H9 (cell line): Measurements from ENCODE around the gene HLX. TPM values are rescaled to one million over a fixed set of nuclear protein-coding genes. Genes with fewer than 3 reads are reported as not detected.

Experiments used
- DNase-seq: peaks from one replicate; pipeline ENCODE4 v3.0.0-alpha.2; 2017
- H2AFZ ChIP-seq: one replicate; pipeline ENCODE4 v1.6.1; 2013; ENCODE audit warnings: mild to moderate bottlenecking, low read length, control low read depth, moderate library complexity
- H2AK5ac ChIP-seq: 2 replicates; pipeline ENCODE4 v1.6.1; 2013; ENCODE audit warnings: low read length, control low read depth, mixed read lengths; ENCODE audit not compliant: insufficient read length
- H2BK120ac ChIP-seq: one replicate; pipeline ENCODE4 v1.6.1; 2013; ENCODE audit warnings: low read depth, mild to moderate bottlenecking, low read length, control low read depth, inconsistent platforms; ENCODE audit not compliant: poor library complexity, severe bottlenecking
- H2BK12ac ChIP-seq: 2 replicates; pipeline ENCODE4 v1.6.1; 2013; ENCODE audit warnings: low read length, control low read depth, mixed read lengths, low read depth; ENCODE audit not compliant: insufficient read length
- H2BK15ac ChIP-seq: 2 replicates; pipeline ENCODE4 v1.6.1; 2013; ENCODE audit warnings: low read depth, low read length, control low read depth
- H2BK20ac ChIP-seq: one replicate; pipeline ENCODE4 v1.6.1; 2013; ENCODE audit warnings: low read depth, mild to moderate bottlenecking, low read length, control low read depth, inconsistent platforms; ENCODE audit not compliant: poor library complexity, severe bottlenecking
- H2BK5ac ChIP-seq: 2 replicates; pipeline ENCODE4 v1.6.1; 2013; ENCODE audit warnings: low read length, control low read depth, mixed read lengths; ENCODE audit not compliant: insufficient read length
- H3K14ac ChIP-seq: 2 replicates; pipeline ENCODE4 v1.6.1; 2013; ENCODE audit warnings: low read length, control low read depth; ENCODE audit not compliant: insufficient read depth
- H3K18ac ChIP-seq: 2 replicates; pipeline ENCODE4 v1.6.1; 2013; ENCODE audit warnings: low read depth, mild to moderate bottlenecking, mixed read lengths, low read length, control low read depth; ENCODE audit not compliant: insufficient read length
- H3K23ac ChIP-seq: 2 replicates; pipeline ENCODE4 v1.6.1; 2013; ENCODE audit warnings: low read length, control low read depth, mixed read lengths, low read depth; ENCODE audit not compliant: insufficient read length
- H3K23me2 ChIP-seq: 2 replicates; pipeline ENCODE4 v1.6.1; 2013; ENCODE audit warnings: low read depth, mild to moderate bottlenecking, mixed read lengths, low read length, control low read depth; ENCODE audit not compliant: insufficient read length, poor library complexity, severe bottlenecking
- H3K27ac ChIP-seq: 2 replicates; pipeline ENCODE4 v1.5.1; 2013; ENCODE audit warnings: low read length, control low read depth, mixed read lengths, low read depth; ENCODE audit not compliant: insufficient read length
- H3K27me3 ChIP-seq: 2 replicates; pipeline ENCODE4 v1.6.1; 2013; ENCODE audit warnings: low read length, control low read depth, inconsistent platforms; ENCODE audit not compliant: insufficient read depth
- H3K4ac ChIP-seq: 2 replicates; pipeline ENCODE4 v1.6.1; 2013; ENCODE audit warnings: low read depth, mild to moderate bottlenecking, control low read depth, inconsistent platforms, low read length, moderate library complexity
- H3K4me1 ChIP-seq: 2 replicates; pipeline ENCODE4 v1.6.1; 2013; ENCODE audit warnings: low read length, control low read depth, inconsistent platforms; ENCODE audit not compliant: insufficient read depth
- H3K4me2 ChIP-seq: 2 replicates; pipeline ENCODE4 v1.6.1; 2013; ENCODE audit warnings: low read length, control low read depth, mixed read lengths; ENCODE audit not compliant: insufficient read length, insufficient read depth
- H3K56ac ChIP-seq: 2 replicates; pipeline ENCODE4 v1.6.1; 2013; ENCODE audit warnings: low read depth, mild to moderate bottlenecking, mixed read lengths, low read length, control low read depth; ENCODE audit not compliant: insufficient read length
- H3K79me1 ChIP-seq: 2 replicates; pipeline ENCODE4 v1.6.1; 2013; ENCODE audit warnings: low read depth, mild to moderate bottlenecking, moderate library complexity, low read length, control low read depth, inconsistent platforms; ENCODE audit not compliant: insufficient read depth, poor library complexity, severe bottlenecking
- H3K79me2 ChIP-seq: 2 replicates; pipeline ENCODE4 v1.6.1; 2013; ENCODE audit warnings: low read length, control low read depth, inconsistent platforms; ENCODE audit not compliant: insufficient read depth
- H3K9ac ChIP-seq: 2 replicates; pipeline ENCODE4 v1.6.1; 2013; ENCODE audit warnings: low read length, control low read depth, mixed read lengths; ENCODE audit not compliant: insufficient read length; ENCODE audit errors: extremely low read depth
- H3K9me3 ChIP-seq: one replicate; pipeline ENCODE4 v1.6.1; 2013; ENCODE audit warnings: low read depth, low read length, inconsistent platforms; ENCODE audit not compliant: control insufficient read depth
- H3T11ph ChIP-seq: one replicate; pipeline ENCODE4 v1.6.1; 2013; ENCODE audit warnings: mild to moderate bottlenecking, low read length, control low read depth, inconsistent platforms
- H4K20me1 ChIP-seq: one replicate; pipeline ENCODE4 v1.6.1; 2013; ENCODE audit not compliant: control insufficient read depth, insufficient read length, insufficient read depth
- H4K5ac ChIP-seq: 2 replicates; pipeline ENCODE4 v1.6.1; 2013; ENCODE audit warnings: low read depth, mild to moderate bottlenecking, mixed read lengths, low read length, control low read depth; ENCODE audit not compliant: insufficient read length
- H4K8ac ChIP-seq: replicated peaks from 2 replicates; pipeline ENCODE4 v1.6.1; 2013; ENCODE audit warnings: low read length, control low read depth, mixed read lengths, low read depth; ENCODE audit not compliant: insufficient read length
- H4K91ac ChIP-seq: 2 replicates; pipeline ENCODE4 v1.6.1; 2013; ENCODE audit warnings: low read depth, mild to moderate bottlenecking, moderate library complexity, mixed read lengths, low read length, control low read depth; ENCODE audit not compliant: insufficient read length
- H3K27ac Mint-ChIP-seq, 3 experiments: 2 replicates in 2 of 3; 3 replicates in 1 of 3; pipeline ENCODE4 v1.8.0; 2020 to 2021; ENCODE audit warnings: mixed read lengths in 3 of 3, mild to moderate bottlenecking in 1 of 3, moderate library complexity in 1 of 3
- H3K27me3 Mint-ChIP-seq: 2 replicates; pipeline ENCODE4 v1.8.0; 2021; ENCODE audit warnings: low read depth, mild to moderate bottlenecking, moderate library complexity, mixed read lengths
- H3K36me3 Mint-ChIP-seq, 3 experiments: 2 replicates in 2 of 3; 3 replicates in 1 of 3; pipeline ENCODE4 v1.8.0; 2020 to 2021; ENCODE audit warnings: low read depth in 3 of 3, mixed read lengths in 3 of 3; ENCODE audit not compliant: insufficient read depth in 1 of 3
- H3K4me1 Mint-ChIP-seq, 2 experiments: 2 replicates each; pipeline ENCODE4 v1.8.0; 2020; ENCODE audit warnings: mixed read lengths in 2 of 2
- H3K4me3 Mint-ChIP-seq, 2 experiments: 2 replicates in 1 of 2; 3 replicates in 1 of 2; pipeline ENCODE4 v1.8.0; 2020 to 2021; ENCODE audit warnings: mild to moderate bottlenecking in 2 of 2, mixed read lengths in 2 of 2, moderate library complexity in 1 of 2
- H3K9me3 Mint-ChIP-seq, 2 experiments: 2 replicates in 1 of 2; 3 replicates in 1 of 2; pipeline ENCODE4 v1.8.0; 2020; ENCODE audit warnings: mild to moderate bottlenecking in 2 of 2, mixed read lengths in 2 of 2, moderate library complexity in 1 of 2
- WGBS: extraction: QIAGEN DNeasy Blood & Tissue Kit; methylation state at CpG from one replicate; pipeline ENCODE4 v1.1.7; 2013; ENCODE audit warnings: missing lambda C conversion rate, low lambda C conversion rate, mixed read lengths; ENCODE audit not compliant: insufficient read length; ENCODE audit errors: extremely low coverage; 5-methylcytosine and 5-hydroxymethylcytosine counted together
- total RNA-seq: library from RNA; stranded (reverse); gene quantifications from 2 replicates; pipeline ENCODE4 v1.2.1, GENCODE V29; 2021
- TF ChIP-seq, protein P1 (sequence below): fragments of 200-600 bp; sonication (generic); conservative IDR thresholded peaks from 3 replicates; pipeline ENCODE4 v1.8.0; 2021; ENCODE audit warnings: antibody characterized with exemption, mild to moderate bottlenecking

Gene HLX
- total RNA-seq, 1 experiment from 2014 or later = 0.37 TPM

DNA sequence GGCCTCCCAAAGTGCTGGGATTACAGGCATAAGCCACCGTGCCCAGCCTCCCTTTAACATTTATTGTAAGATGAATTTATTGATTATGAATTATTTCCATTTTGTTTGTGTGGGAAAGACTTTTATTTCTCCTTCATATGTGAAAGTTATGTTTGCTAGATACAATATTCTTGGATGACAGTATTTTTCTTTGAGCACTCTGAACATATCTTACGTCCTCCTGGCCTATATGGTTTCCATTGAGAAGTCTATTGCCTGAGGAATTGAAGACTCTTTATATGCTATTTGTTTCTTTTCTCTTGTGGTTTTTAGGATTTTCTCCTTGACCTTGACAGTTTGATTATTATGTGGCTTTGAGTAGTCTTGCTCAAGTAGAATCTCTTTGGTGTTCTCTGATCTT is 26.8 kb upstream of the HLX start:
- Histone ChIP-seq H3K14ac (no peak overlapping the region), H3T11ph (no peak overlapping the region), H3K79me2 (no peaks in the 10 kb centered on the region), H3K4me2 (no peak overlapping the region), H3K27ac (no peak overlapping the region), H3K4me1 (no peaks in the 10 kb centered on the region), H3K4ac (no peak overlapping the region), H2BK12ac (no peak overlapping the region), H2BK20ac (no peak overlapping the region), H3K79me1 (no peaks in the 10 kb centered on the region), H4K20me1 (no peaks in the 10 kb centered on the region), H3K9me3 (no peaks in the 10 kb centered on the region), H2BK120ac (no peak overlapping the region), H2BK5ac (no peak overlapping the region), H3K56ac (no peak overlapping the region), H3K27me3 (no peaks in the 10 kb centered on the region), H2BK15ac (no peak overlapping the region), H3K9ac (no peak overlapping the region), H4K91ac (no peak overlapping the region), H3K18ac (no peak overlapping the region), H4K5ac (no peak overlapping the region), H3K23me2 (no peaks in the 10 kb centered on the region), H4K8ac (no peak overlapping the region), H2AK5ac (no peak overlapping the region), H3K23ac (no peak overlapping the region), H2AFZ (no peak overlapping the region)
- TF ChIP-seq, protein P1, sequence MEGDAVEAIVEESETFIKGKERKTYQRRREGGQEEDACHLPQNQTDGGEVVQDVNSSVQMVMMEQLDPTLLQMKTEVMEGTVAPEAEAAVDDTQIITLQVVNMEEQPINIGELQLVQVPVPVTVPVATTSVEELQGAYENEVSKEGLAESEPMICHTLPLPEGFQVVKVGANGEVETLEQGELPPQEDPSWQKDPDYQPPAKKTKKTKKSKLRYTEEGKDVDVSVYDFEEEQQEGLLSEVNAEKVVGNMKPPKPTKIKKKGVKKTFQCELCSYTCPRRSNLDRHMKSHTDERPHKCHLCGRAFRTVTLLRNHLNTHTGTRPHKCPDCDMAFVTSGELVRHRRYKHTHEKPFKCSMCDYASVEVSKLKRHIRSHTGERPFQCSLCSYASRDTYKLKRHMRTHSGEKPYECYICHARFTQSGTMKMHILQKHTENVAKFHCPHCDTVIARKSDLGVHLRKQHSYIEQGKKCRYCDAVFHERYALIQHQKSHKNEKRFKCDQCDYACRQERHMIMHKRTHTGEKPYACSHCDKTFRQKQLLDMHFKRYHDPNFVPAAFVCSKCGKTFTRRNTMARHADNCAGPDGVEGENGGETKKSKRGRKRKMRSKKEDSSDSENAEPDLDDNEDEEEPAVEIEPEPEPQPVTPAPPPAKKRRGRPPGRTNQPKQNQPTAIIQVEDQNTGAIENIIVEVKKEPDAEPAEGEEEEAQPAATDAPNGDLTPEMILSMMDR = no peak
- no CpG with 5 or more reads among the region's 2 CpGs for WGBS
- Mint-ChIP-seq H3K27me3 (no peaks in the 10 kb centered on the region; the same call in 1 of the 2 replicates), H3K36me3 (peaks cover 0 to 4% (median 3%) of the 10 kb centered on the region in 3 experiments; a peak in 5 of 7 replicates), H3K4me1 (no peaks in the 10 kb centered on the region), H3K27ac (no peak overlapping the region), H3K4me3 (no peak overlapping the region), H3K9me3 (peaks cover 3 to 15% of the 10 kb centered on the region in 2 experiments; a peak in 4 of 5 replicates)
- DNase-seq = no peak
